ENCODE results near the gene PCSK5.
A peak's percentile ranks its signal among the peaks of the same experiment; 100 is the strongest.
"Not testable (repeated sequence)": the region's sequence is repeated elsewhere in the genome, so short reads cannot be mapped to it uniquely, and the experiment has no call there.

PCSK5 gene

GRCh38 chr9:75890472-75891276, at the start of gene PCSK5:
Gene PCSK5, plus strand, starts transcription at chr9:75890673. Its CDS starts 509 bp downstream, at chr9:75891182.
- peak; percentile 84 to 90 for DNase-seq

- DNase-seq: no peak
These were observed 46.2 kb upstream of the PCSK5 start for GRCh38 chr9:75844321-75844720.

GRCh38 chr9:75845806-75846205, 44.7 kb upstream of the PCSK5 start:
- no peak for DNase-seq

- no peak for DNase-seq
These were observed 43.4 kb upstream of the PCSK5 start for GRCh38 chr9:75847085-75847484.

GRCh38 chr9:75850459-75851200, 39.8 kb upstream of the PCSK5 start:
- no peak for DNase-seq

- no peak for DNase-seq
These were observed 38.6 kb upstream of the PCSK5 start for GRCh38 chr9:75851917-75852316.

- no peak for DNase-seq
These were observed 37.7 kb upstream of the PCSK5 start for GRCh38 chr9:75852746-75853145.

- no peak for DNase-seq
These were observed 35.0 kb upstream of the PCSK5 start for GRCh38 chr9:75855509-75855908.

- DNase-seq: no peak
These were observed 31.9 kb upstream of the PCSK5 start for GRCh38 chr9:75858497-75859092.

- no peak for DNase-seq
These were observed 26.2 kb upstream of the PCSK5 start for GRCh38 chr9:75864266-75864665.

GRCh38 chr9:75866273-75866871, 24.1 kb upstream of the PCSK5 start:
- peak; percentile 25 to 64 for DNase-seq

GRCh38 chr9:75868526-75868925, 21.9 kb upstream of the PCSK5 start:
- DNase-seq: not testable (repeated sequence)

- no peak for DNase-seq
These were observed 21.2 kb upstream of the PCSK5 start for GRCh38 chr9:75869236-75869635.

- no peak for DNase-seq
These were observed 20.0 kb upstream of the PCSK5 start for GRCh38 chr9:75870450-75870849.

GRCh38 chr9:75871624-75872023, 18.8 kb upstream of the PCSK5 start:
- DNase-seq: no peak

GRCh38 chr9:75873712-75874111, 16.8 kb upstream of the PCSK5 start:
- DNase-seq: no peak

GRCh38 chr9:75876999-75877640, 13.4 kb upstream of the PCSK5 start:
- DNase-seq: no peak

GRCh38 chr9:75878488-75878860, 12.0 kb upstream of the PCSK5 start:
- DNase-seq: no peak

GRCh38 chr9:75880618-75881017, 9.9 kb upstream of the PCSK5 start:
- DNase-seq: no peak

- no peak for DNase-seq
These were observed 8.7 kb upstream of the PCSK5 start for GRCh38 chr9:75881761-75882160.

GRCh38 chr9:75885652-75886051, 4.8 kb upstream of the PCSK5 start:
- DNase-seq: no peak

GRCh38 chr9:75889577-75889976, 896 bp upstream of the PCSK5 start:
- DNase-seq: no peak

- DNase-seq: no peak
These were observed 449 bp upstream of the PCSK5 start for GRCh38 chr9:75889977-75890471.

All from NCI-H1930 (cell line).